ENCODE results near the gene PSMD8. TPM values are rescaled to one million over a fixed set of nuclear protein-coding genes. Genes with fewer than 3 reads are reported as not detected.

Gene PSMD8
- total RNA-seq, 4 donors from 2014 or later = 190 to 303 (median 296) TPM

DNA sequence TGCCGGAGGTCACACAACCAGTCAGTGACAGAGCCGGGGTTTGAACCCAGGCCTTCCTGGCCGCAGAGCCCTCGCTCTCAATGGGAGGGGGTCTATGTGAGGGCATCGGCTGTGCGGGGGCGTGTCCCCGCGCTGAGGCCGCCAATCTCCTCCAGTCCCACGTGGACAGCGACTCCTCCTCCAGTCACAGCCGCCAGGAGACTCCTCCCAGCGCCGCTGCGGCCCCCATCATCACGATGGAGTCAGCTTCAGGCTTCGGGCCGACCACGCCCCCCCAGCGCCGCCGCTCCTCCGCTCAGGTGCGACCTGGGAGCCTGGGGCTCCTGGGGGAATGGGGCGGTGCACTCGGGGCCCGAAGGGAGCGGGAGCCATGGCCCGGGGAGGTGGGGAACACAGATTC is 20.1 kb downstream of the PSMD8 start:
- H3K36me3 ChIP-seq = no peaks in the 10 kb centered on the region
- peaks cover 38% of the 10 kb centered on the region for H3K27me3 ChIP-seq
- no peak overlapping the region for H3K27ac ChIP-seq
- TF ChIP-seq POLR2AphosphoS5 (IDR thresholded peaks at IDR 0.05) (no peak), POLR2A (IDR thresholded peaks at IDR 0.05) (no peak), EP300 (IDR thresholded peaks at IDR 0.05) (no peak)
- TF ChIP-seq, protein P1, sequence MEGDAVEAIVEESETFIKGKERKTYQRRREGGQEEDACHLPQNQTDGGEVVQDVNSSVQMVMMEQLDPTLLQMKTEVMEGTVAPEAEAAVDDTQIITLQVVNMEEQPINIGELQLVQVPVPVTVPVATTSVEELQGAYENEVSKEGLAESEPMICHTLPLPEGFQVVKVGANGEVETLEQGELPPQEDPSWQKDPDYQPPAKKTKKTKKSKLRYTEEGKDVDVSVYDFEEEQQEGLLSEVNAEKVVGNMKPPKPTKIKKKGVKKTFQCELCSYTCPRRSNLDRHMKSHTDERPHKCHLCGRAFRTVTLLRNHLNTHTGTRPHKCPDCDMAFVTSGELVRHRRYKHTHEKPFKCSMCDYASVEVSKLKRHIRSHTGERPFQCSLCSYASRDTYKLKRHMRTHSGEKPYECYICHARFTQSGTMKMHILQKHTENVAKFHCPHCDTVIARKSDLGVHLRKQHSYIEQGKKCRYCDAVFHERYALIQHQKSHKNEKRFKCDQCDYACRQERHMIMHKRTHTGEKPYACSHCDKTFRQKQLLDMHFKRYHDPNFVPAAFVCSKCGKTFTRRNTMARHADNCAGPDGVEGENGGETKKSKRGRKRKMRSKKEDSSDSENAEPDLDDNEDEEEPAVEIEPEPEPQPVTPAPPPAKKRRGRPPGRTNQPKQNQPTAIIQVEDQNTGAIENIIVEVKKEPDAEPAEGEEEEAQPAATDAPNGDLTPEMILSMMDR (IDR thresholded peaks at IDR 0.05) = no peak
- 11% methylated on average over 11 of the region's 30 CpGs for WGBS
- H3K9me3 ChIP-seq = no peaks in the 10 kb centered on the region
- DNase-seq (ENCODE audit: low spot score in 2 of 2) = no peak
- peaks cover 26% of the 10 kb centered on the region for H3K4me1 ChIP-seq
- peak overlapping the region; percentile 51 for H3K4me3 ChIP-seq

DNA sequence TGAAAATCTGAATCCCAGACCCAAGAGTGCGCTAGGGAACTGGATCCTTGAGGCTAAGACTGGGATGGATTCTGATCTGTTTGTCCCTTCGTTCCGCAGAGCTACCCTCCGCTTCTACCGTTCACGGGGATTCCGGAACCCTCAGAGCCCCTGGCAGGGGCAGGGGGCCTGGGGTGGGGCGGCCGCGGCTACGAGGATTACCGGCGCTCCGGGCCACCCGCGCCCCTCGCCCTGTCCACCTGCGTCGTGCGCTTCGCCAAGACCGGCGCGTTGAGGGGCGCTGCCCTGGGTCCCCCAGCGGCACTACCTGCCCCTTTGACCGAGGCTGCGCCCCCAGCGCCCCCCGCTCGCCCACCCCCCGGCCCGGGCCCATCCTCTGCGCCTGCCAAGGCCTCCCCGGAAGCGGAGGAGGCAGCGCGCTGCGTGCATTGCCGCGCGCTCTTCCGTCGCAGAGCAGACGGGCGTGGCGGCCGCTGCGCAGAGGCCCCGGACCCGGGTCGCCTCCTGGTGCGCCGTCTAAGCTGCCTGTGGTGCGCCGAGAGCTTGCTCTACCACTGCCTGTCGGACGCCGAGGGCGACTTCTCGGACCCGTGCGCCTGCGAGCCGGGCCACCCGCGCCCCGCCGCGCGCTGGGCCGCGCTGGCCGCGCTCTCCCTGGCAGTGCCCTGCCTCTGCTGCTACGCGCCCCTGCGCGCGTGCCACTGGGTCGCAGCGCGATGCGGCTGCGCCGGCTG is 21.2 kb downstream of the PSMD8 start:
- TF ChIP-seq EP300 (IDR thresholded peaks at IDR 0.05) = no peak
- TF ChIP-seq, protein P1 (IDR thresholded peaks at IDR 0.05) = no peak
- TF ChIP-seq POLR2AphosphoS5 (IDR thresholded peaks at IDR 0.05) = no peak
- no peak for TF ChIP-seq POLR2A (IDR thresholded peaks at IDR 0.05)
- H3K4me1 ChIP-seq = peaks cover 22% of the 10 kb centered on the region
- WGBS = 27% methylated on average over 4 of the region's 86 CpGs
- H3K36me3 ChIP-seq = no peaks in the 10 kb centered on the region
- peak overlapping the region; percentile 51 for H3K4me3 ChIP-seq
- DNase-seq (ENCODE audit: low spot score in 2 of 2) = no peak
- no peaks in the 10 kb centered on the region for H3K9me3 ChIP-seq
- H3K27me3 ChIP-seq = peaks cover 44% of the 10 kb centered on the region
- H3K27ac ChIP-seq = peak overlapping the region; percentile 65

DNA sequence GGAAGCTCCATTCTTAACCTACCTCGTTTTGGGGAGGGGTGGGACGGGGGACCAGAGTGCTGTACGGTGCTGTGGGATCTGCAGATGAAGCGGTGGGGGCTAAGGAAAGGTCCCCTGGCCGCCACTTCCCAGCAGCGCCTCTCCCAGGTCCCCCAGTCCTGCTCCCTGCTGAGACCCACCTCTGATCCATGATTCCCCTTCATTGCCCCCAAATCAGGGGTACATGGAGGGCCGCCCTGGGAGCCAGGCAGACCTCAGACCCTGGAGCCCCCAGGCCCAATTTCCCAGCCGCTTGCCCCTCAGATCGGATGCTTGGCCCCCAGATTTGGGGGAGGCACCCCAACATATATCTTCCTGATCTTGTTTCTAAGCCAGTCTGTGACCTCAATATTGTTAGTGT is 24.7 kb downstream of the PSMD8 start:
- H3K27ac ChIP-seq = no peak overlapping the region
- H3K4me1 ChIP-seq = peaks cover 35% of the 10 kb centered on the region
- no peaks in the 10 kb centered on the region for H3K9me3 ChIP-seq
- no peak overlapping the region for H3K4me3 ChIP-seq
- H3K27me3 ChIP-seq = peaks cover 41% of the 10 kb centered on the region
- TF ChIP-seq, protein P1 (IDR thresholded peaks at IDR 0.05) = no peak
- no peak for TF ChIP-seq EP300 (IDR thresholded peaks at IDR 0.05)
- DNase-seq (ENCODE audit: low spot score in 2 of 2) = no peak
- no peaks in the 10 kb centered on the region for H3K36me3 ChIP-seq
- WGBS = no CpG with 5 or more reads among the region's 9 CpGs

DNA sequence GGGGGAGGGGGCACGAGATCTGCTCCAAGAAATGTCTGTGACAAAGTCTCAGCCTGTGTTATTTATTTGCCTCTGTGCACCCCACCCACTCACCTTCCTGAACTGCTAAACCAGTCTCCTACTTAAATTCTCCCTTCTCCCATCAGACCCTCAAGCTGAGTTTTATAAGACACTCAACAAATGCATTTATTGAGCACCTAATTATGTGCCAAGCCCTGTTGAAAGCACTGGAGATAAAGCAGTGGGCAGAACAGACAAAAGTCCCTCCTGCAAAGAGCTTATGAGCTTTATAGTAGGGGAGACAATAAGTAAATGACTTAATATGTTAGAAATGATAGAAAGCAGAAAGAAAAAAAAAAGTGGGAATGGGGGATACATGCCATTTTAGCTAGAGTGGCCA is 25.2 kb downstream of the PSMD8 start:
- no peak for TF ChIP-seq EP300 (IDR thresholded peaks at IDR 0.05)
- no peak for TF ChIP-seq POLR2AphosphoS5 (IDR thresholded peaks at IDR 0.05)
- TF ChIP-seq, protein P1 (IDR thresholded peaks at IDR 0.05) = no peak
- no peak for TF ChIP-seq POLR2A (IDR thresholded peaks at IDR 0.05)
- Histone ChIP-seq H3K4me1 (peaks cover 37% of the 10 kb centered on the region), H3K36me3 (no peaks in the 10 kb centered on the region), H3K4me3 (no peak overlapping the region), H3K27ac (no peak overlapping the region), H3K27me3 (peaks cover 36% of the 10 kb centered on the region), H3K9me3 (no peaks in the 10 kb centered on the region)
- 56% methylated on average over 1 of the region's 1 CpG for WGBS
- no peak for DNase-seq (ENCODE audit: low spot score in 2 of 2)

DNA sequence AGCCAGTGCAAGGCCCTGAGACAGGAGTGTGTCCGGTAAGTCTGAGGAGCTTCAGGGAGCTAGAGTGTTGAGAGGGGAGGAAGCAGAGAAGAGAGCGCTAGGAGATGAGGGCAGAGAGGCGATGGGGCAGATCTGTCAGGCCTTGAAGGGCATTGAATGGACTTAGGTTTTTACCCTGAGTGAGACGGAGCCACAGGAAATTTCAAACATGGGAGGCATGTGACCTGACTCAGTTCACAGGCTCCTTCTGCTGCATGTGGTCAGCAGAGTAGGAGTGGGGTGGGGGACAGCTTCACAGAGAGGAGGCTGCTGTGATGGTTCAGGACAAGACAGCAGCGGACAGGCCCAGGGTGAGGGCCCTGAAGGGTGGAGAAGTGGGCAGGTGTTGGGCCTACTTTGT is 26.0 kb downstream of the PSMD8 start:
- Histone ChIP-seq H3K36me3 (peaks cover 6% of the 10 kb centered on the region), H3K4me3 (no peak overlapping the region), H3K4me1 (peaks cover 29% of the 10 kb centered on the region), H3K9me3 (no peaks in the 10 kb centered on the region), H3K27me3 (peaks cover 32% of the 10 kb centered on the region), H3K27ac (no peak overlapping the region)
- DNase-seq (ENCODE audit: low spot score in 2 of 2) = no peak
- WGBS = 75% methylated on average over 5 of the region's 5 CpGs
- TF ChIP-seq POLR2AphosphoS5 (IDR thresholded peaks at IDR 0.05) (no peak), POLR2A (IDR thresholded peaks at IDR 0.05) (no peak), EP300 (IDR thresholded peaks at IDR 0.05) (no peak)
- TF ChIP-seq, protein P1 (IDR thresholded peaks at IDR 0.05) = no peak
